GM12875 (cell line): ENCODE measurements around the gene RNF222.

Experiments used
- H3K4me3 ChIP-seq: one replicate; pipeline ENCODE4 v1.5.1; 2011; ENCODE audit warnings: low read depth, low read length, control low read depth
- CTCF ChIP-seq: IDR thresholded peaks from 2 replicates; pipeline ENCODE4 v1.5.1; 2011; ENCODE audit warnings: low read depth, mild to moderate bottlenecking, control low read depth, inconsistent platforms, low read length, moderate library complexity, borderline replicate concordance; ENCODE audit not compliant: insufficient read depth

Gene RNF222

GRCh38 chr17:8426094-8426720 is 28.6 kb upstream of the RNF222 start:
- no peak for TF ChIP-seq CTCF
- H3K4me3 ChIP-seq = no peak overlapping the region

GRCh38 chr17:8421571-8421970 is 23.9 kb upstream of the RNF222 start:
- TF ChIP-seq CTCF = no peak

GRCh38 chr17:8420041-8420934 is 22.7 kb upstream of the RNF222 start:
- H3K4me3 ChIP-seq = no peak overlapping the region
- no peak for TF ChIP-seq CTCF

More at GRCh38 chr17:8421571-8421970, 23.9 kb upstream of the RNF222 start:
- no peak overlapping the region for H3K4me3 ChIP-seq

DNA sequence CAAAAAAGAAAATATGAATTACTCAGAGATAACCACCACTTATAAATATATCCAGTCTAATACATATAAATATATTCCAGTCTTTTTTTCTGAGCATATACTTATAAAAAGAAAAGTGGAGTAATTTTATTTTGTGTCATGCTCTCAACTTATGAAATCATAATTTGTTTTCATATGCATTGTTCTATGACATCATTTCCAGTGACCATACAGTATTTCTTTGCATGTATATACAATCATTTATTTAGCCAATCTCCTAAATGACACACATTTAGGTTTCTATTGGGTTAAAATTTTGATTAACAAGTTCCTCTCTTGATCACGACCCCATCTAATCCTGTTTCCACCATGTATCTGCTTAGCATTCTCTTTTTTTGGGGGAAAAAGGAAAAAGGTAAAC is 21.7 kb upstream of the RNF222 start:
- H3K4me3 ChIP-seq = no peak overlapping the region
- no peak for TF ChIP-seq CTCF

DNA sequence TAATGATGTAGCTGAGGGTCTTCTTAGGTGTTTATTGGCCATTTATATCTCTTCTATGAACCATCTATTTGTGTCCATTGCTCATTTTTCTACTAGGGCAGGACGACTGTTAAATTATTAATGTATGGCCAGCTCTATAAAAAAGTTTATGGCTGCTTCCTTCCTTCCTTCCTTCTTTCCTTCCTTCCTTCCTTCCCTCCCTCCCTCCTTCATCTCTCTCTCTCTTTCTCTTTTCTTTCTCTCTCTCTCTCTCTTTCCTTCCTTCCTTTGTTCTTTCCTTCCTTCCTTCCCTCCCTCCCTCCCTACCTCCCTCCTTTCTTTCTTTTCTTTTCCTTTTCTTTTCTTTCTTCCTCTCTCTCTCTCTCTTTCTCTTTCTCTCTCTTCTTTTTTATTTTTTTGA is 20.8 kb upstream of the RNF222 start:
- TF ChIP-seq CTCF = no peak
- H3K4me3 ChIP-seq = no peak overlapping the region

GRCh38 chr17:8417806-8418205 is 20.2 kb upstream of the RNF222 start:
- no peak for TF ChIP-seq CTCF
- no peak overlapping the region for H3K4me3 ChIP-seq

- H3K4me3 ChIP-seq = no peak overlapping the region
- no peak for TF ChIP-seq CTCF
Observed at GRCh38 chr17:8413938-8414337, 16.3 kb upstream of the RNF222 start.
